Daoy (cell line): Measurements from ENCODE around the gene SVOP. TPM values are rescaled to one million over a fixed set of nuclear protein-coding genes. Genes with fewer than 3 reads are reported as not detected.
A peak's percentile ranks its signal among the peaks of the same experiment; 100 is the strongest.

Experiments used
- DNase-seq: peaks from one replicate; pipeline ENCODE4 v3.0.0-alpha.2; 2015; ENCODE audit warnings: low read depth
- total RNA-seq: library from RNA; depleted of rRNA; stranded (reverse); fragments of >200 nt; shearing (Covaris generic); gene quantifications from 2 replicates; pipeline ENCODE4 v1.2.3, GENCODE V29; 2014

The SVOP gene
- total RNA-seq, 1 experiment from 2014 or later: not detected

- no peak for DNase-seq
Measured at GRCh38 chr12:108935159-108935763, 85.6 kb downstream of the SVOP start.

DNA sequence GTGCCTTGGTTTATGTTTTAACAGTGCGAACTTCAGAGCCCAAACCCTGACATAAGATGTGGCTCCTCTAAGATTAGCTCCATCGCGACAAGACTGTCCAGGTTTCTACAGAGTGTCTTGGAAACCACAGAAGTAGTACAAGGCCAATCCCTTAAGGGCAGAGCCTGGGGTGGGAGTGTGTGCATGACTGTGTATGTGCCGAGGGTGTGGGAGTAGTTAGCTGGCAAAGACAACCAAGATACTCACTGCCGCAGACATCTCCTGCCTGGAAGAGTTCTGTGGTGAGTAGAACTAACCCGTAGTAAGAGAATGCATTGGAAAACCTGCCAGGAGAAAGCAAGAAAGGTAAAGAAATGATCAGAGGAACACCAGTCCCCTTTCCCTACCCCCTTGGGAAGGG is 86.9 kb downstream of the SVOP start:
- DNase-seq: peak; percentile 9

- no peak for DNase-seq
Measured at GRCh38 chr12:108930756-108931155, 90.1 kb downstream of the SVOP start.

- DNase-seq: no peak
Measured at GRCh38 chr12:108930155-108930554, 90.7 kb downstream of the SVOP start.

GRCh38 chr12:108928695-108929094 is 92.2 kb downstream of the SVOP start:
- DNase-seq: no peak

GRCh38 chr12:108922918-108923317 is 98.0 kb downstream of the SVOP start:
- no peak for DNase-seq

GRCh38 chr12:108921946-108922345 is 98.9 kb downstream of the SVOP start:
- no peak for DNase-seq

DNA sequence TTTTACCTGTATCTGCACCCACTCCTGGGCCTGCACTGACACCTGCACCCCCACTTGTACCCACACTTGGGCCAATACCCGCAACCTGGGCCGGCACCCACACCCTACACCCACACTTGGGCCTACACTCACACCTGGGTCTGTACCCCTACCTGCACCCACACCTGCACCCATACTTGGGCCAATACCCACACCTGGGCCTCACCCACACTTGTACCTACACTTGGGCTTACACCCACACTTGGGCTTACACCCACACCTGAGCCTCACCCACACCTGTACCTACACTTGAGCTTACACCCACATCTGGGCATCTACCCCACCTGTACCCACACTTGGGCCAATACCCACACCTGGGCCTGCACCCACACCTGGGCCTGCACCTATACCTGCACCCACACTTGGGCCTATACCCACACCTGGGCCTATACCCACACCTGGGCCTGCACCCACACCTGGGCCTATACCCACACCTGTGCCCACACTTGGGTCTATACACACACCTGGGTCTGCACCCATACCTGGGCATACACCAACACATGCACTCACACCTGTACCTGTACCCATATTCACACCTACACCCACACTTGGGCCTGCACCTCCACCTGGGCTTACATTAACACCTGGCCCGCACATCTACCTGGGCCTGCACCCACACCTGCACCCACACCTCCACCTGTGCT is 101.8 kb downstream of the SVOP start:
- DNase-seq: no peak

DNA sequence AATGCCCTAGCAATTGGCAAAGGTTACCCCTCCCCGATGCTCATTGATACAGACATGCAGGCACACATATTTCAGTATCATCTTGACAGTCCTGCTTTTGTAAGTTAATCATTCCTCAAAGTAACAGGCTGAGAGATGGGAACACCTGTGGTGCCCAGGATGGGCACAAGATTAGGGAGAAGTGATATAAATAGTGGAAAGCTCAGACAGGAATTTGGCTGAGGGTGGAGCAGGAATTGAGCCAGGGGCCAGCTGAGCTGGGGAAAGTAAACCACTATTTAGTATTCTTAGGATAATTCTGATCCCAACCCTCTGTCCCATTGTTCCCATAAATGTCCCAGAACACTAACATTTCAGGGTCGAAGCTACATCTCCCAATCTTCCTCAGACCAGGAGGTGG is 102.7 kb downstream of the SVOP start:
- DNase-seq: no peak

DNA sequence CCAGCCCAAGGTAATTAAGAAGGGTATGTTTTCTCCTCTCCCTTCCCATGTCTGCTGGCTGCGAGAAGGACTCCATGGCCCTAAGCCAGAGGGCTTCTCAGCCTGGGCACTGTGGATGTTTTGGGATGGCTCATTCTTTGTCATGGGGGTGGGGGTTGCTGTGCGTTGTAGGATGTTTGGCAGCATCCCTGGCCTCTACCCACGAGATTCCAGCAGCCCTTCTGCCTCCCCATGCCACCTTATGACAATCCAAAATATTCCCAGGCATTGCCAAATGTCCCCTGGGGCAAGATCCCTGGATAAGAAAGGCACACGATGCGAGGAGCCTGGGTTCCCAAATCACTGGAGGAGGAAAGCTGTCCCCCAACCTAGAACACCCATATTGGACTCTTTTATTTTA is 104.5 kb downstream of the SVOP start:
- no peak for DNase-seq

DNA sequence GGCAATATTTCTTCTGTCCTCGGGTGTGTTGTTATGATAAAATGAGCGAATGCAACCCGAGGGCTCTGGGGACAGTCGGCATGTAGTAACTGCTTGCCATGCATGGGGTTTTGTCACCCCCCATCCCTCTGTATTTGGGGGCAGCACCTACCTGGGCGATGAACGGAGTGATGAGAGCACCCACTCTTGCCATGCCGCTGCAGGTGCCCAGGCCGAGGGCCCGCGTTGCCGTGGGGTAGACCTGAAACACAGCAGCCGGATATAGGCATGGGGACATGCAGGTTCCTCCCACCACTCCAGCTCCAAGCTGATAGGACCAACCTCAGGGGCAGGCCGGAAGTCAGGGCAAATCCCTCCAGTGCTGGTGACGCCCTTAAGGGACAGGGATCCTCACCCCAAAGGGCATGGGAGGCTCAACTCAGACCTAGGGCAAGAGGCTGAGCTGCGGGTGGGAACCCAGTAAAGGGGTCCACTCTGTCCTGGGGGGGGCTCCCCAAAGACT is 105.2 kb downstream of the SVOP start:
- peak; percentile 7 for DNase-seq

DNA sequence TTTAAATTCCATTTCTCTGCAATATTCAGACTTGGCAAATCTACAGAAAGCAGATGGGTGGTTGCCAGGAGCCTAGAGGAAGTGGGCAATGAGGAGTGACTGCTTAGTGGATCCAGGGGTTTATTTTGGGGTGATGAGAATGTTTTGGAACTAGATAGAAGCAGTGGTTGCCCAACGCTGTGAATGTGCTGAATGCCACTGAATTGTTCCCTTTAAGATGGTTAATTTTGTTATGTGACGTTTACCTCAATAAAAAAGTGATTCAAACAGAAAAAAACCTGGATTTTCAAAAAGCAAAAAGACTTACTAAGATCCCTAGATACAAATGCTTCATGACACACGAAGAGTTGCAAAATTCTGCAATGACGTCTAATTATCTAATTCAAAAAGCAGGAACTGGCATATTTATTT is 106.7 kb downstream of the SVOP start:
- DNase-seq: no peak

DNA sequence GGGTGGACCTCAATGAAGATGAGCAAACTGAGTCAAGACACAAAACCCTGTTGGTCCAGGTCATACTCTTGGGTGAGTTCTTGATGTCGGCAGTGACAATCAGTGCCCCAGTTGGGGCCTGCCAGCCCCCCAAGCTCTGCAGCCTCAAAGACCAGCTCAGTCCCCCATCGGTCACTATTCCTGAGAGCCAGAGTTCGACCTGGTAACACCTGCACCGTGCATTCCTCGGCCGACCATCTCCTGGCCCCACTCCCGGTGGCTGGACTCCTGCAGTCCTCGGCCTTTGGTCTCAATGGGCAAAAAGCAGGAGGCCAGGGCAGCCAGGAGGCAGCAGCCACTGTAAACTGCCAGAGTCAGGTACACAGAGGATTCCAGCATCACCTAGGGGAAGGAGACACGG is 108.5 kb downstream of the SVOP start:
- no peak for DNase-seq

- DNase-seq: no peak
Measured at GRCh38 chr12:108911915-108912314, 109.0 kb downstream of the SVOP start.

GRCh38 chr12:108910336-108910735 is 110.5 kb downstream of the SVOP start:
- no peak for DNase-seq

- DNase-seq: no peak
Measured at GRCh38 chr12:108907839-108908351, 113.0 kb downstream of the SVOP start.

- DNase-seq: no peak
Measured at GRCh38 chr12:108906971-108907370, 113.9 kb downstream of the SVOP start.

DNA sequence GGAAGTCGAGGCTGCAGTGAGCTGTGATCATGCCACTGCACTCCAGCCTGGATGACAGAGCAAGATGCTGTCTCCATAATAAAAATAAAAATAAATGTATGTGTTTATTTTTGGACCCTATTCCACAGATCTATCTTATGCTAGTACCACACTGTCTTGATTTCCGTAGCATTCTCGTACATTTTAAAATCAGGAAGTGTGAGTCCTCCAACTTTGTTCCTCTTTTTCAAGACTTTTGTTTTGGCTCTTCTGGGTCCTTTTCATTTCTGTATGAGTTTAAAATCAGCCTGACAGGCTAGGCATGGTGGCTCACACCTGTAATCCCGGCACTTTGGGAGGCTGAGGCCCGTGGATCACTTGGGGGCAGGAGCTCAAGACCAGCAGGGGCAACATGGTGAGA is 115.1 kb downstream of the SVOP start:
- no peak for DNase-seq

- no peak for DNase-seq
Measured at GRCh38 chr12:108899145-108899544, 121.7 kb downstream of the SVOP start.

DNA sequence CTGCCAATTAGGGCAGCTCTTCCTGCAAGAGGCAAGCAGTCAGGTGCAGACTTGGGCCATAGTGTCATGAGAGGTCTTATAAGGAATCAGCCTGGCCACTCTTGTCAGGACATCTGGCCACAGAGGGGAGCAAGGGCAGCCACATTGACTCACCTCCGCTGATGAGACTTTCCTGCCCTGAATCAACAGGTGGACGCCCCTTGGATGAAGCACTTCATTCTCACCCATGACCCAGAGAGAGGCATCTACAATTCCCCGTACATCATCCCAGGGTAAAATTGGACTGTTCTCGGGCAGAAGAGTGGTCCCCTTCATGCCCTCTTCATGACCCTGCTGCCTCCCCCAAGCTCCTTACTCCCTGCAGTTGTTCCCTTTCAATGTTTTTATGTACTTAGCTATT is 124.1 kb downstream of the SVOP start:
- no peak for DNase-seq

- no peak for DNase-seq
Measured at GRCh38 chr12:108896336-108896735, 124.5 kb downstream of the SVOP start.

GRCh38 chr12:108895220-108895802 is 125.6 kb downstream of the SVOP start:
- no peak for DNase-seq

GRCh38 chr12:108890208-108890607 is 130.7 kb downstream of the SVOP start:
- DNase-seq: peak; percentile 15
